NCI-H1436 (cell line): ENCODE data around the gene DKK2.

Source experiments
- DNase-seq: peaks from one replicate; lab custom pipeline; 2025; lab: John Stamatoyannopoulos, UW

The DKK2 gene

DNA sequence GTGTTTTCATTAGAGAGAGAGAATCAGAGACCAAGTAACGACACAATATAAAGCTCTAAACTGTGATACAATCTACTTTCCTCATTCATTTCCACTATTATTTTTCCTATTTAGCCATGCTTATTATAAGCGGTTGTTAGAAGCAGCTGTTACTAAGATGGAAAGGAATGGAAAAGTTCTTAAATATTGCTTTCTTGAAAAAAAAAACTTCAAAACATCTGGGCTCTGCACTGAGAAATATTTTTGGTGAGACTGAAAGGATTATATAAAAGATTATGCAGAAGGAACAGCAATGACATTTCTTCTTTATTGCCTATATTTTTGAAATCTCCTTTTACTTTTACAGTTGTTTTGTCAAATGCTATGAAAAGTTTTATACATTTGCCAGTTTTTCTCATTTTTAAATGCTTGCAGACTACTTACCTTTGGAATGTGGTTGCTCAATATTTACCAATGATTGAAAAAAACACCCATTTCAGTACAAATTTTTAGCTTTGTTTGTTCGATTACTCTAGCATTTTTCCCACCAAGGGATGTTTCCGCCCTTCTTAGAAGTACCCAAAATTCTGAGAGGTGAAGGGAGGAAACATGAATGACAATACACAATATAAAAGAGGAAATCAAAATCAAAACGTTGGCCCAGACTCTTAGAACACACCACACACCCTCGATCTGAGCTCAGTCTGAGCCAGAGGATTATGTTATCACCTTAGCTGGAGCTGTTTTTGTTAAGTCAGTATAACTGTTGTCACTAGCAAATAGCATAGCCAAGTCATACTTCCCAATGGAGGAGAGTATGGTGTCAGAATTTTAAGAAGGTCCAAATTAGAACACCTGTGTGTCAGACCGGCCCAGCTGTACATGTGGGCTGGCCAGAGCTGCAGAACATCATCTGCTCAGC is 18.4 kb downstream of the DKK2 start:
- DNase-seq: no peak

DNA sequence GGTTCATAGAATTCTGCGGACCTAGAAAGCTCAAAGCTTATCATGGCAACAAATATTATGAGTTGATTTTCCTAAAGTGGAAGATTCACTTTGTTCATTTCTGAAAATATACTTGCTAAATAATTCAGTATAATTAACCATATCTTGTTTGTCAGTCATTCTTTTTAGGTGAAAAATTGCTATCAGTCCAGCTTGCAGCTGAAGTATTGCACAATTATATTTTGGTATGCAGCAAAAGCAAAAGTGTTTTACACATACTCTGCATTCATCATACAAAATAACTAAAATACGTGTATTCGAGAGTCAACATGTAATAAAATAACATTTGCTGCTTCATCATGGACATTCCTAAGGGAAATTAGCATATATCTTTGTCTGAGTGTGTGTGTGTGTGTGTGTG is 24.8 kb downstream of the DKK2 start:
- no peak for DNase-seq

DNA sequence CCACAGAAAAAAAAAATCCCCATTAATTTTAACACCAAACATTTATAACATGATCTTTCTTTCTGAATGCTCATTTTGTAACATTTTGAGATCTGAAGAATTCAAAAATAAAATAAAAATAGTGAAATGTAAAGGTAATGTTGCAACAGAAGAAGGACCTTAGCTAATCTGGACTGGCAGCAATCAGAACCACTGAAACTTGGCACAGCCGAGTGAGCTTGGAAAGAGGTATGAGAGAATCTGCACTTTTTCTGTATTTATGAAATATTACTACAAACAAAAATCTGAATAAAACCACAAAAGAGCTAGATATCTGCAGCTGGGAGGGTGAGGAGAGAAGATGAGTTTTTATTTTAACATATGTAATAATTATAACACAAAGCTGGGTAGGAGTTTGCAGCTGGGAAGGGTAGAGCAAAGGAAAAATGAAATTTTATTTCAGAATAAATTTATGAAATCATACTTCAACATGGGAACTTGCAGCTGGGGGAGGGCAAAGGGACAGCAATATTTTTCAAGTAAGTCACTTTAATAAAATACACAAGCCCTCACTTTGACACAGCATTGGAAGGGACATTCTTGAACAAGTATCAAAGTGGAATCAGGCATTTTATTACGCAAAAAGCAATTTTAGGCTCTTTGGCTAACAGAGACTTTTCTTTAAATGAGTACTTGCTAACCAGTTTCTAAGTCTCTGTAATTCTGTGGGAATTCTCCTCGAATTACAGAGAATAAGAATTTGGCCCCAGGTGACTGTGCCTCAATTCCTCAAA is 26.7 kb downstream of the DKK2 start:
- DNase-seq: no peak

DNA sequence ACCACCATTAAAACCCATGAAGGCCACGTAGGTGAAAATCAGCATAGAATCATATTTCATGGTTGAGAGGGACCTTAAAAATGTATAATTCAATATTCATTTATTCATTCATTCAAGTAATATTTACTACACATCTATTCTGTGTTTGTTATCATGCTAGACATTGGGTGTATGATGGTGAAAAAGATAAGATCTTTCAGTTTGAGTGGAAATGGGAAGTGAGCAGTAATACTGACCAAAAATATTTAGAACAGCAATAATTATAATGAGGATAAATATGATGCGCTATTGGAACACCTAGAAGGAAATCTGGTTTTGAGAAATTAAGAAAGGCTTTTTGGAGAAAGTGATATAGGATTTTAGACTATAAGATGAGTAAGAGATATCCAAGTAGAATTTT is 28.0 kb downstream of the DKK2 start:
- no peak for DNase-seq

DNA sequence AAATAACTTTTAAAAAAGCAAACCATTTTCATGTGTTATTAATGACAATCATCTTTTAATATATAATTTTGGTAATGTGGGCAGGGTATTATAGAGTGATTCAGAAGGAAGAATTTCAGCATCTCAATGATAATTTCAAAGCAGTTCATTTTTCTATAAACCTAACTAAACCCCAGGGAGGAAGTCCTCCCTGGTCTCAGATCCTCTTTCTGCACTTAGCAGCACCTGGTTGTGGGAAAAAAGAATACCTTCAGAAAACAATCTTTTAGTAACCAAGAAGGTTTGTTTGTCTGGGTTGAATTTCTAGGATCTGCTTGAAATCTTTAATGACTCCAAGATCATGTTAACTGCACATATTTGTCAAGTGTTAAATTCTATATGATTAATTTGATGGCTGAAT is 29.9 kb downstream of the DKK2 start:
- no peak for DNase-seq

DNA sequence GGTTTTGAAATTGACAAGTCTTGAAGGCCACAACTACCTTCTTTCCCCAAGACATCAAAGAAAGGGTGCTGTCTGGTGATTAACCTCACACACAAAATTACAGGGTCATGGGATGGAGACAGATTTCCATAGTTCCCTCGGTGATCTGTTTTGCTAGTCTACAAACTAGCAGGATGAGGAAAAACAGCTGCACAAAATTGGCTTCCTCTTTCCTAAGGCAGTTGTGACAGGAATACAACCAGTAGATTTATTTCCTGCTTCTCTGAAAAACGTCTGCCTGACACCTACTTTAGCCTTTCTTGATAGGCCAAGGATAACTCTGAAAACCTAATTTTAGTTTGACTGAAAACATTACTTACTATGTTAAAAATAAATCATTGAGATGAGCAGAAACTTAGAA is 39.6 kb downstream of the DKK2 start:
- DNase-seq: no peak

DNA sequence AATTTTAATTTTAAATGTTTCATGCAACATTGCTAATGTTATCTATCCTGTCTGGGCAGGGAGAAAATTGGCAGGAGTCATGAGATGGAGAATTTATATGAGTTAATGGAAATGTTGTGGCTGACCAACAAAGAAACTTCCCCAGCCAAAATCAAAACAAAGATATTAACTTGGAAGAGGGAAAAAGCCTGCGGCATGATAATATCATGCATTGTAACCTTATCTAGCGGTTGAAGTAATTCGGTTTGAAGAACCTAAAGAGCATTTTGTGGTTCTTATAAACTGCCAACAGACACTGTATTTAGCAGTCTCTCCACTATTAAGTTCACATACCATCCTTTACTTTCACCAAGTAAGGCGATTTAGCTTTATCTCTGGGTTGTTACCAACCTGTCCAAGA is 42.3 kb downstream of the DKK2 start:
- no peak for DNase-seq

DNA sequence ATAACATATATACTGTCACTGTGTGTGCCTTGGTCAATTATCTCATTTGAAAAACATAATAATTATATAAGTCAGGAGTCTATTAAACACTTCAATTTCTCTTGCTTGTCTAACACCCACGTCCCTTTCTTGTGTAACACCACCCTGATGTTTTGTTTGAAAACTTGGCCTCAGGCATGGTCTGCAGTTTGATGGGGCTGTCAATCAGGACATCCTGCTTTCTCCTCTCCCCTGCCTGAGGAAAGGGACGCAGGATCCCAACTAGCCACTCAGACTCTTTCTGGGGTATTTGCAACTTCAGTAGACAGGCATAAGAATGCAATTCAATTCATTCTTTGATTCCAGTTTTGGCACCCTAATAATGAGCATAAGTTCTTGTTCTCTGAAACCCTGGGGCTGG is 48.8 kb downstream of the DKK2 start:
- no peak for DNase-seq

DNA sequence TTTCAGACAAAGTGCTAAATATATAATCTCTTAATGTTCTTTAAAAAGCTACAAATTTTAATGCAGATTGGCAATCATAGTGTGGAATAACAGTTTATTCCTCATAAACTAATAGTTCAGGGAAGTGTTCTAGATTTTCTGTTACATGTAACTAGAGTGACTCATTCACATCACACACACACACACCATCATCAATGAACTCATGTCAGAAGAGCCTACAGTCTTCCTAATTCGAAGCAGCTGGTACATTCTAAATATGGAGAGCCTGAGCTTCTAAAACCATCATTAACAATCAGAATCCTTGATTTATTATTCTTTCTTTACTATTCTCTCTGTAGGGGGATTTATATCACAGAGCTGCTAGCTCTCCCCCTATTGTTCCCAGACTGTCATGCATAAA is 49.6 kb downstream of the DKK2 start:
- DNase-seq: no peak

DNA sequence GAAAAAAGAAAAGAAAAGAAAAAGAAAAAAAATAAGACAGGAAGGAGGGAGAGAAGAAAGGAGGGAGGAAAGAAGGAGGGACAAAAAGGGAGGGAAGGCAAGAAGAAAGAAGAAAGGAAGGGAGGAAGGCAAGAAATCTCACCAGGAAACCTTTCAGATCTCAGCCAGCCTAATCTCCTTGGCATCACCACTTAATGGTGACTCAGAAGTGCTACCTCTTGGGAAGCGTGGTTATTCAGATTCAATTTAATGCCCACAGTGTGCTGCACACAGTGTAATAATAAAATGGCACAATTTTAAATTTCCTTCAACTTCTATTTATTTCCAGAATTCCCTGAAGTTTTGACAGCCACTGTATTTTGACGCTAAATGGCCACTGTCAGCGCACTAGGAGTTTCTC is 50.3 kb downstream of the DKK2 start:
- no peak for DNase-seq

DNA sequence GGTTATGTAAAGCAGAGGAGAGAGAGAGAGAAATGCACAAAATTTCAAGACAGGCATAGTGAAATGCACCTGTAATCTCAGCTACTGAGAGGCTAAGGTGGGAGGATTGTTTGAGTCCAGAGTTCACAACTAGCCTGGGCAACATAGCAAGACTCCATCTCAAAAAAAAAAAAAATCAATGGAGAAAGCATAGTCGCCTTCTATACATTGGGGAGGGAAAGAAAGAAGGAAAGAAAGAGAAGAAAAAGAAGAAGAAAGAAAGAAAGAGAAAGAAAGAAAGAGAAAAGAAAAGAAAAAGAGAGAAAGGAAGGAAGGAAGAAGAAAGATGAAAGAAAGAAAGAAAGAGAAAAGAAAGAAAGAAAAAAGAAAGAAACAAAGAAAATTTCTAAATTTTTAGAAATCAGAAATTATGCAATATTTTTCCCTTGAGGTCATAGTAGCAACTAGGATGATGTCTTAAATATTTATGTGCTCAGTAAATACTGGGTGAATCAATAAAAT is 53.4 kb downstream of the DKK2 start:
- DNase-seq: no peak

DNA sequence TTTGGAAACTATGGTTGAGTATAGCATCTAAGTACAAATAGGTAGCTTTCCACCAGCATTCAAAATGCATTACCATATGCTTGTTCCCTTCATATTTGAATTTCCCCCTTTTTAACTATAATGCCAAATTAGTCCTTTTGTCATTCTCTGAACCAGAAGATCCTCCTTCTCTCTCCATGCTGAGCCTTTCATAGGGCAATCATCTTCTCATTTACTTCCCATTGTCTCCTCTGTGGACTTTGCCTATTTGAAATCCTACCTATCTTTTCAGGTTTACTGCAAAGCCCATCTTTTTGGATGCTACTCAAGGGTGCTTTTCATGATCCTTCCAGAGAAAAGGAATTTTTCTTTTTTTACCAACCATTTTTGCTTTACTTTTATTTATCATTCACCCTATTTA is 54.7 kb downstream of the DKK2 start:
- DNase-seq: no peak

DNA sequence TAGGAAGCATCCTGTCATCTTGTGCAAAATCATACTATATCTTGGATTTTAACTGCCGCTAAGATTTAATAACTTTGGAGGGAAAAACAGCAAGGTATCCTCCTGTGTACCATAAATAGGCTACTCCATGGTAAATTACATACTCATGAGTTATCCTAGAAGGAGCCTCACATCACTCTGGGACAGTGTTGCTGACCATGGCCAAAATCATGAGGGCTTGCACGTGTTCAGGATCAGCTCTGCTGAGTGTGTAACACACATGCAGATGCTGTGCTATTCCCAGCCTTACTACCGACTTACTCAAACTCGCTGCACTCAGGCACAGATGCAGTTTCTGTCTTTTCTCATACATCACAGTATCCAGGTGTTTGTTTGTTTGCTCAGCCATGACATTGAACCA is 56.6 kb downstream of the DKK2 start:
- no peak for DNase-seq

DNA sequence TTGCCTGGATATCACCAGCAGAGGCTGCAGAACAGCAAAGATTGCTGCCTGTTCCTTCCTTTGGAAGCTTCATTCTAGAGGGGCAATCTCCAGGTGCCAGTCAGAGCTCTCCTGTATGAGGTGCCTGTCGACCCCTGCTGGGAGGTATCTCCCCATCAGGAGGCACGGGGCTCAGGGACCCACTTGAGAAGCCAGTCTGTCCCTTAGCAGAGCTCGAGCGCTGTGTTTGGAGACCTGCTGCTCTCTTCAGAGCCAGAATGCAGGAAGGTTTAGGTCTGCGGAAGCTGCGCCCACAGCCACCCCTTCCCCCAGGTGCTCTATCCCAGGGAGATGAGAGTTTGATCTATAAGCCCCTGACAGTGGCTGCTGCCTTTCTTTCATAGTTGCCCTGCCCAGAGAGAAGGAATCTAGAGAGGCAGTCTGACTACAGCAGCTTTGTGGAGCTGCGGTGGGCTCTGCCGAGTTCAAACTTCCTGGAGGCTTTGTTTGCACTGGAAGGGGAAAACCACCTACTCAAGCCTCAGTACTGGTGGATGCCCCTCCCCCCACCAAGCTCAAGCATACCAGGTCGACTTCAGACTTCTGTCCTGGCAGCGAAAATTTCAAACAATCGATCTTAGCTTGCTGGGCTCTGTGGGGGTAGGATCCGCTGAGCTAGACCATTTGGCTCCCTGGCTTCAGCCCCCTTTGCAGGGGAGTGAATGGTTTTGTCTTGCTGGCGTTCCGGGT is 57.9 kb downstream of the DKK2 start:
- no peak for DNase-seq

DNA sequence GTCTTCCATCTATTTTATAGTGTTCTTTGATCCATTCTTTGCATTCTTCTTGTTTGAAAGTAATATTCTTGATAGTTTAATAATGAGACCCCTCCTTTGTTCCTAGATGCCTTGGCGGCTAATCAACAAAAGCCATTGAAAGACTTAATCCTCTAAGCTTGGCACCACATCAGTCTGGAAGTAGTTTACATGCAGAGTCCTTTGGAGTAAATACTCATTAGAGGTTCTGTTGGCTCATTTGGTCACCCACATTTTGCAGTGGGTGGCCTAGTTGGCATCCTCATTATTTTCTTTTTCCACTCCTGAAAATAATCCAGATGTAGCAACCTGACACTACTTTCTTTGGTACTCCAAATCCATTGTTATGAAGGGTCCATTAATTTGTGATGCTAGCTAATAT is 64.5 kb downstream of the DKK2 start:
- DNase-seq: no peak

DNA sequence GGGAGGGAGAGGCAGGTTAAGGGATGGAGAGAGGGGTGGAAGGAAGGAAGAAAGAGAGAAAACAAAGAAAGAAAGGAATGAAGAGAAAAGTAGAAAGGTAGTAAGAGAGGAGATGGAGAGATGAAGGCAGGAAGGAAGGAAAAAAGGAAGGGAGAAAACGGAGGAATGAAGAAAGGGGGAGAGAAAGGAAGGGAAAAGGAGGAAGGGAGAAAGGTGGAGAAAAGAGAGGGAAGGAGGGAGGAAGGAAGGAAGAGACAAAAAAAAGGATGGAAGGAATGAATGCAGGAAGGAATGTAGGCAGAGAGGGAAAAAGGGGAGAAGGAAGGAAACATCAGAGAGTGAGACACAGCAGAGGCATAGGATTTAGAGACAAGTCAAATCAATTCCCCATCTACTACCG is 68.2 kb downstream of the DKK2 start:
- no peak for DNase-seq

DNA sequence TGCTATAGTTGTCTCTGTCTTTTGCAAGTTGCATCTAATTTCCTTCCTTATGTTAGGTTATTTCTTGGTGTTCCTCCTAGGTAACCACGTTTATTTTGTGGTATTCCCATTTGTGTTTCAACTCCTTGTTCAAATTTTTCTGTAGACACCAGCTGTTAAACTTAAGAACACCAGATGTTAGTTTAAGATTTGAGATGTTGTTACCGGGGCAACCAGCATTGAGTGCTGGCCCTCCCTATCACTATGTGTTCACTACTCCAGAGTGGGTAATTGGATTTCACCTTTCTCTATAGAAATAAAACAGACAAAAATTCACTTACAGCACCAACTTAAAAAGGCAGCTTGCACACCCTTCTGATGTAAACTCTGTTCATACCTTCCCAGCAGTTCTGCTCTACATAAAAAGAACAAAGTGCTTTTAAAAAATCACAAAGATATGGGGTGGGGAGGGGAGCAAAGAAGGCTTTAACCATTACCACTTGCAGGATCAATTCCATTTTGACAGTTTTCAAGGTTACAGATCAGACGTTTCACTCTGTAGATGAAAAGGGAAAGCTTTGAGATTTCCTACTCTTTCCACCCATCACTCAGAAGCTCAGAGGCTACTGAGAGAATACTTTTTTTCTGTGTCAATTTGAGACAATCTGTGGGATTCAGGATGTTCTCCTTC is 82.9 kb downstream of the DKK2 start:
- no peak for DNase-seq

DNA sequence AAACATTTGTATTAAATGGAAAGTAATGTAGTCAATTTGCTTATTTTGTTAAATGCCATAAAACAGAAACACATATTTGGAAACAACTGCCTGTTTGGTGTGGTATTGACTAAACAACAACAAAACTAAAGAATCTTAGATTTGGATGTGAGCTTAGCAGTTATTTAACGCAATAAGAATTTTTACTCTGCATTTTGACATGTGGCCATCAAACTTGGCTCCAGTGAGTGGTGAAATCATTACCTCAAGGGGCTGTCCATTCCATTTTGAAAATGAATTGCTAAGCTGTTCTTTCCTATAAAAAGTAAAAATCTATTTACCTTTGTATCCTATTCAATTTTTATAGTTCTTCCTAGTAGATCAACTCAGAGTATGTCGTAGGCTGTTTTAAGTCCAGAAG is 84.2 kb downstream of the DKK2 start:
- no peak for DNase-seq

DNA sequence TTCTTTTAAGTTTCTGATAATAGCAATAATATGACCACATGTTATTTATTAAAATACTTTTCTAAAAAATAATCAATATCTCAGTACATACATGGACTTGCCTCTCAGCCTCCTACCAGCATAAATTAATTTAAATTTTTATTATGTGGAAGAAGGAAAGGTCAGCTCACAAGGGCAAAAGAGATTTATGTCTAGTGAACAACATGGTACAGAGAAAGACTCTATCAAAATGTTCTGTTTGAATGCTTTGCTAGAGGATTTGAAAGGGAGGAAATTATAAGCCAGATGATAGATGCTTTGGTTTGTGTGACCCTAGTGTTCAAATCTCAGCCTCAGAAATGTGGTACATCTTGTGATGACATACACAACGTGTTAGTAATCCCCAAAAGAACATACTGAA is 94.3 kb downstream of the DKK2 start:
- DNase-seq: no peak

DNA sequence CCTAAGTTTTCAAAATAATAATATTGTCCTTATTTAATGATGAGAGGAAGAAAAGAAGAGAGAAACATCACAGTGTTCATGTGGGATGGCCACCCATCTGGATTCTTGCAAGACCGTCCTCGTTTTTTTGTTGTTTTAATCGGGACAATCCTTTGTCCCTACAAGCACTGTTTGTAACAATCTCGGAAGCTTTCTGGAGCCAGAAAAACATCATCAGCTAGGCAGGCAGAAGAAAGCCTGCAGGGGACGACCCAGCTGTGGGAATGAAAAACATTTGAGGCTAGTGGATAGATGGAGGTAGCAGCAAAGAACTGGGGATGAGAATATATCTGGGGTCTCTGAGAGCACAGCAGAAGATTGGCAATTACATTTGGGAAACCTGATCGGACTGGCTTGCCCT is 105.6 kb downstream of the DKK2 start:
- no peak for DNase-seq

DNA sequence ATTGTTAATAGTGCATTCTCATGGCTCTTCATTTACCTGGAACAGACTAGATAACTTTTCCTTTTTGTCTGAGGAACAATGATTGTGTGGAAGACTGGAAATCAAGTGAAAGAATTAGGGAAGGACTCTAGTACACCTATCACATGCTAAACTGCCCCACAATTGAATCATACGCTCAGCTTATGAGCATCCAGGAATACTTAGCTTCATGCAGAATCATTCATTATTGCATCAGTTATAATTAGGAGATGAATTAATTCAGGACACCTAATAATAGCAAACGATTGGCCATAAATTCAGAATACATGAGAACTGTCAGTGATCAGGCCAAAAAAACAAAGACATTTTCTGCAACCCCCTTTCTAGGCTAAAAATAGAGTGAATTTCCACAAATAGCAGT is 106.9 kb downstream of the DKK2 start:
- no peak for DNase-seq

DNA sequence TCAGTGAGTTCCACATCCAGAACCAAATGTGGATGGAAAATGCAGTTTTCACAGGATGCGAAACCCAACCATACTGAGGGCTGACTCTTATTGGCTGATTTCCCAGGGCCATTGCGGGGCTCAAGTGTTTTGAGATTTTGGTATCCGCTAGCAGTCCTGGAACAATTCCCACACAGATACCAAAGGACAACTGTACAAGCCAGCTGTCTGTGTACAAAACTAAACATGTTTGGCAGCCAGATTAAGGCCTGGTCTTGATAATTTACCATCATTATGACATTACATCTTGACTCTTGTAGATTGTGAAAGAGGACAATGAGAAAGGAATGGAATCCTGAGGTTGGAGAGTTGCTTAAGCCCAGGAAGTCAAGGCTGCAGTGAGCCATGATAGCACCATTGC is 121.9 kb downstream of the DKK2 start:
- no peak for DNase-seq
